22Rv1 (cell line): ENCODE results near the gene MCCD1.

ENCODE experiments used
- ZFX ChIP-seq: fragments of 450-650 bp; IDR thresholded peaks from 2 replicates; pipeline ENCODE4 v1.6.1; 2017; ENCODE audit warnings: antibody characterized with exemption, borderline replicate concordance
- TF ChIP-seq, protein P1 (sequence below): fragments of 450-650 bp; IDR thresholded peaks from 2 replicates; pipeline ENCODE4 v1.5.1; 2017; ENCODE audit warnings: mild to moderate bottlenecking

DNA sequence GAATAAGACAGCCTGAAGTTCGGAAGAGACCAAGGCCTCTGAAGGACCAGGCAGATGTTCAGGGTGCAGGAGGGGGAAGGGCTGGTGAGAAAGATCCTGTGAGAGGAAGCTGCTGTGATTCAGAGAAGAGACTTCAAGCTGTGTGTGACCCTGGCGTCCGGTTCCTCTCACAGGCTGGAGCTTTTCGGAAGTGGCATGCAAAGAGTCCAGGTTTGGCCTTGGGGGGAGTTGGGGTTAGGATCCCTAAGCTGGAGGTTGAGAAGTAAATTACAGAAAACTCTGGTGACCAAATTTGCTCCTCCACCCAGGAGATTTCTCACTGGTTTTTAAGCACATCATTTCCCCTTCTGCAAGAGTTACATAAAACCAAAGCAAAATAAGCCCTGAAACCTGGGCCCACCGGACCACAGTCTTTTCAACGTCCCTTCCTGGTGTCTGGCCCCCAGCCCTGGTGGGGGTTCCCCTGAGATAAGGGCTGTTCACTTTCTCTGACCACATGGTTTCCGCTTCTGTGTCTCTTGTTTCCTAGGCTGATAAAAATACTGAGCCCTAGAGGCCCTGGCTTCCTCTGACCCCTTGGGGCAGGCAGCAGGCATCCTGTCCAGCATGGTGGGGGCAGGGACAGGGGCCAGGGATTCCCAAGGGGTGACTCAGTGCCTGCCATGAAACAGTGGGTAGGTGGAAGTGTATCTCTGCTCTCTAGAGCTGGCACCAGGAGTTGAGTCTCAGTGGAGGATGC, 31.4 kb downstream of the MCCD1 start:
- TF ChIP-seq, protein P1, sequence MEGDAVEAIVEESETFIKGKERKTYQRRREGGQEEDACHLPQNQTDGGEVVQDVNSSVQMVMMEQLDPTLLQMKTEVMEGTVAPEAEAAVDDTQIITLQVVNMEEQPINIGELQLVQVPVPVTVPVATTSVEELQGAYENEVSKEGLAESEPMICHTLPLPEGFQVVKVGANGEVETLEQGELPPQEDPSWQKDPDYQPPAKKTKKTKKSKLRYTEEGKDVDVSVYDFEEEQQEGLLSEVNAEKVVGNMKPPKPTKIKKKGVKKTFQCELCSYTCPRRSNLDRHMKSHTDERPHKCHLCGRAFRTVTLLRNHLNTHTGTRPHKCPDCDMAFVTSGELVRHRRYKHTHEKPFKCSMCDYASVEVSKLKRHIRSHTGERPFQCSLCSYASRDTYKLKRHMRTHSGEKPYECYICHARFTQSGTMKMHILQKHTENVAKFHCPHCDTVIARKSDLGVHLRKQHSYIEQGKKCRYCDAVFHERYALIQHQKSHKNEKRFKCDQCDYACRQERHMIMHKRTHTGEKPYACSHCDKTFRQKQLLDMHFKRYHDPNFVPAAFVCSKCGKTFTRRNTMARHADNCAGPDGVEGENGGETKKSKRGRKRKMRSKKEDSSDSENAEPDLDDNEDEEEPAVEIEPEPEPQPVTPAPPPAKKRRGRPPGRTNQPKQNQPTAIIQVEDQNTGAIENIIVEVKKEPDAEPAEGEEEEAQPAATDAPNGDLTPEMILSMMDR, result no peak
- no peak for TF ChIP-seq ZFX
